Stromal cell of bone marrow (primary cell): ENCODE data around the gene CC2D2B.
"Not testable (repeated sequence)": the region's sequence is repeated elsewhere in the genome, so short reads cannot be mapped to it uniquely, and the experiment has no call there.

Source experiments
- DNase-seq: peaks from one replicate; pipeline ENCODE4 v3.0.0-alpha.2; 2012; ENCODE audit warnings: low read depth

CC2D2B gene

DNA sequence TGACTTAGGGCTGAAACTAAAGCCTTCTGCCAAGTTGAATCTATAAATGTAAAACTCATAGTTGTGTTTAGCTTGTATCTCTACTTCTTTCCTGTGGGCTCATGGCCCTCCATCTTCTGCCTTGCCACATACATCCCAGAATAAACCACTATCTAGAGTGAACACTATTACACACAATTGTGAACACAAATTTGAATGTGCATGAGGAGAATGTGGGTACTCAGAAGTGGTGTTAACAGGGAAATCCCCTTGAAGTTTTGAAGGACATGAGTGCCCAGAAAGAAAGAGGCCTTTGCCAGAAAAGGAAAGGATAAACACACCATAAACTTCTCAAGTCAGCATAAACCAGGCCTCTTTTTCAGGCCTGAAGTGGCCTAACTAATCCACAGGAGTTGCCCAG lies 115.4 kb downstream of the CC2D2B start:
- no peak for DNase-seq

DNA sequence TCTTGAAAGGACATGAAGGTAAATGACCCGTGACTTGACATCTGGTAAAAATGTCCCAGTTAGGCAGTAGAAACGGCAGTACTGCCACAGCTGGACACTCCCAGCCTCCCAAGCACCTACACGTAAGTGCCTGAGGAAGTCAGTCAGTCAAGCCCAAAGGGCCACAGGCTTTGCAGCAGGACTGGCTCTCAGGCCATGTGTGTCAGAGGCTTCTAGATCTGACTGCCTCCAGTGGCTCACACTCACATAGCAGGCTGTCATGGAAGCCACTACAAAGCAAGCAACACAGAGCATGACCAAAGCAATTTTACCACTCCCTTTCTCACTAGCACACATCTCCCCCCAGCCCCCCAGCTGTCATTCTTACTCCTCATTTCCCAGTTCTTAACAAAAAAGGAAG lies 117.8 kb downstream of the CC2D2B start:
- DNase-seq, result no peak

DNA sequence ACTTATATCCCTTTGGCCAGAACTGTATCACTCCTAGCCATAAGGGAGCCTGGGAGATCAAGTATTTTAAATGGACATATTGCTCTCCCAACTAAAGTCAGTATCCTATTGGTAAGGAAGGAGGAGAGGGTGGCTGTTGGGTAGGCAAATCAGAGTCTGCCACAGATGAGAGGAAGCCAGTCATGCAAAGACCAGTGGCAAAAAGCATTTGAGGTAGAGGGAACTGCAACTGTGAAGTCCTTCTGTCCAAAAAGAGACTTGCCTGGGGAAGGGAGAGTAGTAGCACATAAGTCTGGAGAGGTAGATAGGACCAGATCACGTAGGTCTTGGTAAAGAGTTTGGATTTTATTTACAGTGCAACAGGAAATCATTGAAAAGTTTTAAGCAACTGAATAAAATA lies 126.8 kb downstream of the CC2D2B start:
- no peak for DNase-seq

DNA sequence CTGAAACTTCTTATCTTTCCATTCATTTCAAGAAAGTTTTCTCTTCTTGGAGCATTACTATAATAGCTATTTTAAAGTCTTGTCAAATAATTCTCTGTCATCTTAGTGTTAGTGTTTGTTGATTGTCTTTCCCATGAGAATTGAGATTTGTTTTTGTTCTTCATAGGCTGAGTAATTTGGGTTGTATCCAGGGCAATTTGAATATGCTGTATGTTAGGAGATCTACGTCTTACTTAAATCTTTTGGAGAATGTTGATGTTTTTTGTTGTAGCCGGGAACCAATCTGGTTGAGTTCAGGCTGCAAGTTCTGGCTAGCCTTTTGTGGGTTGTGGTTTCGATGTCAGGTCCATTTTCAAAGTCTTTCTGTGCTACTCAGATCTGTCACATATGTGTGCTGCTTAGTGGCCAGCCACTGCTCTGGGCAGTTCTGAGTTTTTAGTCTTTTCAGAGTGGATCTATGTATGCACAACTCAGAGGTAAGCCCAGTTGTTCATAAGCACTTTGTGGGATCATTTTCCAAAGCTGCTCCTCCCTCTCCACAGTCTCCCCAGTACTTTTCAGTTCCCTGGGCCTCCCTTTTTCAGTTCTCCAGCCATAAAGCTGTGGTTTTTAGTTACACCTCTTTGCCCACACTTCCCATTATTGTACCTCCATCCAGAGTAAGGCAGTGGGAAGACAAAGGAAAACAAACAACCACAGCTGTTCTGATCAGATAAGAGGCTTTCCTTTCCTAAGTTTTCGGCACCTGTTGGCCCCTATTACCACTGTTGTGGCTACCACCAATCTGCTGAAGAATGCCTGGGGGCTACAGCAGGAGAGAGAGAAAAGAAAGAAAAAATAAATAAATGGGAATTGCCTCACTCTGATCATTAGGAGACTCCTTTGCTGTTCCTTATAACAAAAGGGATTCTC lies 131.0 kb downstream of the CC2D2B start:
- no peak for DNase-seq

DNA sequence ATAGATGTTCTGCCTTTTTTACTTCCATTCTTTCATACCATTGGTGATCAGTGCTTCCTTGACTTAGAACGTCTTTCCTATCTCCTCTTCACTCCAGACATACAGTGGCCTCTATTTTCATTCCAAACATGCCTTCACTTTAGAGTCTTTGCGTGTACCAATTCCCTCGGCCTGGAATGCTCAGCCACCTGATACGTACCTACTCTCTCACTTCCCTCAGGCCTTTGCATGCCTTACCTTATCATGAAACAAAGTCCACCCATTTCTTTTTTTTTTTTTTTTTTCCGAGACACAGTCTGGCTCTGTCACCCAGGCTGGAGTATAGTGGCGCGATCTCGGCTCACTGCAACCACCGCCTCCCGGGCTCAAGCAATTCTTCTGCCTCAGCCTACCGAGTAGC lies 133.4 kb downstream of the CC2D2B start:
- DNase-seq, result no peak

DNA sequence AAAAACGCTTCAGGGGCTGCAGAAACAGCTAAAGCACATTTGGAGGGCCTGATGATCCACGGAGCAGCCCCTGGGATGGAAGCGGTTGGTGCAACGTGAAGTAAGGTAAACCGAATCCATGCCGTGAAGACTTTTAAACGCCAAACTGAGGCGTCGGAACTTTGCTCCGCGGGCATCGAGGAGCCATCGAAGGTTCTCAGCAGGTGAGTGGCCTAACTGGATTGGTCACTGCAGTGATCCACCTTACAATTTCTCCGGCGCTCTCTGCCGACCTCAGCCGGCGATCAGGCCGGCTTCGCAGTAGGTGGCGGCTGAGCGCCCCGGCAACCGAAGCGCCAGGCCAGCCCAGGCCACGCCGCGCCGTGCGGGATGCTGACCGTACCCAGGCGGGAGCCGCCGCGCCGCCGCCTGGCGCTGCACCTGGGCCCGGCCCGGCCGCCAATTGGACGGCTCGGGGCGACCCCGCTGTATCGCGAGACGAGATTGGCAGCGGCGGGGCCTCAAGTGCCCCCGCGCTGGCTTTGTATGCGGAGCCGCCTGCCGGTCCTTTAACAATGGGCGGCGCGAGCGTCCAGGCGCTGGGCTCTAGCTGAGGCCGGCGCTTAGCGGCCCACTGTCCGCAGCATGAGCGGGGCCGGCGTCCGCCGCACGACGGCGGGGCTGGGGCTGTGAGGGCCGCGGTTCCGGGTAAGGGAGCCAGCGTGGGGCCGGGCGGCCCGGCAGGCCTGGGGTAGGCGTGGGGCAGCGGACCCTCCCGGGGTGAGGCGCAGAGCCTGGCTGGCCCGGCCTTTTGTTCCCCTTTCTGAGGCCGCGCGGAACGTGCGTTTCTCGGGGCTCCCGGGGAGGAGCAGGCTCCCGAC lies 135.5 kb downstream of the CC2D2B start, which contains the start of gene CCNJ:
TSS of gene CCNJ (plus strand) at position 551 of the 860 bp plus-strand sequence. CDS start 811 bp downstream, outside the sequence.
- DNase-seq, result peak; percentile 80

DNA sequence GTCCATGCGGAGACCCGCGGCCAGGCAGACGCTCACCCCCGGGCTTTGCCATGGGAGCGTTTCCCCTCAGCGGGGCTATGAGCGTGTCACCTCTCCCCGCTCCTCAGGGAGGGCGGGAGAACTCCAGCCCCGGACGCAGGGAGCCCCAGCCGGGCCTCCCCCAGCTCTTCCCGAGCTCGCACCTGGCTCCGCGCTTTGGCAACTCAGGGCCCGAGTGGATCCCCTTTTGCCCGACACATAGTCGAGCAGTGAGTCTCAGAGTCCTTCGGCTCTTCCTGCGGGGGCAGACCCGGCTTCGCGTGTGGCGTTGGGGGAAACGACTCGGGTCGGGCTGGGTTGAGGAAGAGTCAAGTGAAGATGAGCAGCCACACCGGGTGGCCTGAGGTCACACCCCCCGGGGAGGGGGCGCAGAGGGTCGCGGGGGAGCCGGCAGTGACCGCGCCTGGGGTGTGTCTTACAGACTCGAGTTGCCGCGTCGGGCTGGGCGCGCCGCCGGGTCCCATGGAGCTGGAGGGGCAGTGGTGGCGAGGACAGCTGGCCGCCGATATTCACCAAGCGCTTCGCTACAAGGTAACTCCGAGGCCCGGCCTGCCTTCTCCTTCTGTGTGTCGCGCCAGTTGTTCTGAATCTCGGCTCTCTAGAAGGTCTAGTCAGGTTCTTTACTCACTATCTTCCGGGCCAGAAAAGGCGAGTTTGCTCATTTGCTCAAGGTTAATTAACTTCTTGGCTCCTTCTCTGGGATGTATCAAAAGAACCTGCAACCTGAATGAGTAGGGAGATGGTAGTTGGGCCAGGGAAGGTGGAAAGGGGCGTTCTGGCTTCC lies 136.3 kb downstream of the CC2D2B start:
- peak; percentile 6 for DNase-seq

DNA sequence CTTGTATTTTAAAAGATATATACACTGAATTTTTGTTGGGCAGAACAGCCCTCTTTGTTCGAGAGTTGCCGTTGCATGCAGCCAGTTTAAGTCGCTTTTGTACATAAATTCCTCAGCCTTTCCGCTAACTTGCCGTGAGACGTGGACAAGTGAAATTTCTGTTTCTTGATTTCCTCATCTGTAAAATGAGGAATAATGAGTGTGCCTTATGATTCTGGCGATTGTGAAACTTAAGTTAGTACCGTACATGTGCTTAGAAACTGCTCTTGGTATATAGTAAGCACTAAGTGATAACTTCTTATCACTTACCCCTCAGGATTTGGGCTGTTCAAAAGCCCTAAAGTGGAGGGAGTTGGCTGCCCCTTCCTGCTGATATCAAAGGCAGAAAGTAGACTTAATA lies 137.0 kb downstream of the CC2D2B start:
- DNase-seq, result peak; percentile 8

DNA sequence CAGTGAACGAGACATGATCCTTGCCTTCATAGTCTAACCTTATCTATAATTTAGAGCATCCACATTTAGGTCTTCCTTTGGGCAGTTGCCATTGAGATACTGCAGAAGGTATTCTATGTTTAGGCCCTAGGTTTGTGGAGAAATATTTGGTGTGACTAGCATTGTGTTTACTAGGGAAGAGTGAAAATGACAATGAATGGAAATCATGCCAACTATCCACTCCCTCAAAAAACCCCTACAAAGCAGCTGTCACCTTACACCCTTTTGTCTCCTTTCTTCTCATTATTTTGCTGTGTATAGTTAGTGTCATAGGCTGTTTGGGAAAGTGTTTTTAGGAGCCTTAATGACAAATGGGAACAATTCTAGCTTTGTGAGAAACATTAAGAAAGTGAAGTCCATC lies 138.8 kb downstream of the CC2D2B start:
- no peak for DNase-seq

DNA sequence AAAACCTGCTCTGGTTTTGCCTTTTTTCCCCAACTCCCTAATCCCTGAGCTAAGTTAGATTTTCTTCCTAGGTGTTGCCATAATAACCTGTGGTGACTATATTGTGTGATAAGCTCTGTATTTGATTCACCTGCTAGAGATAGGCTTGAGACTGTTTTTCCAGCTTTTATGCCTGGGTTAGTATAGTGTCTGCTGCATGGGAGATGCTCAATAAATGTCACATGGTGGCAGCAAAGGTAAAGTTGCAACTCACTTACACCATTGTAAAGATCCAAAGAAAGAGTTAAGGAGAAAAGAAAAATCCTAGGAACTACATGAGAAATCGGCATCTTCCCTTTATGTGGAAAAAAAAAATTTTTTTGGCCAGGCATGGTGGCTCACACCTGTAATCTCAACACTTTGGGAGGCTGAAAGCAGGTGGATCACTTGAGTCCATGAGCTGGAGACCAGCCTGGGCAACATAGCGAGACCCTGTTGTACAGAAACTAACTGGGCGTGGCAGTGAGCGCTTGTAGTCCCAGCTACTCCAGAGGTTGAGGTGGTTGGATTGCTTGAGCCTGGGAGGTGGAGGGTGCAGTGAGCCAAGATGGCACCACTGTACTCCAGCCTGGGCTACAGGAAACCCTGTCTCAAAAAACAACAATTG lies 139.4 kb downstream of the CC2D2B start:
- no peak for DNase-seq

DNA sequence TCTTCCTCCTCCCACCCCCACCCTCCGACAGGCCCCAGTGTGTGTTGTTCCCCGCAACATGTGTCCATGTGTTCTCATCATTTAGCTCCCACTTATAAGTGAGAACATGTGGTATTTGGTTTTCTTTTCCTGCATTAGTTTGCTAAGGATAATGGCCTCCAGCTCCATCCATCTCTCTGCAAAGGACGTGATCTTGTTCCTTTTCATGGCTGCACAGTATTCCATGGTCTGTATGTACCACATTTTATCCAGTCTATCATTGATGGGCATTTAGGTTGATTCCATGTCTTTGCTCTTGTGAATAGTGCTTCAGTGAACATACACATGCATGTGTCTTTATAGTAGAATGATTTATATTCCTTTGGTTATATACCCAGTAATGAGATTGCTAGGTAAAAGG lies 140.2 kb downstream of the CC2D2B start:
- DNase-seq, result not testable (repeated sequence)

DNA sequence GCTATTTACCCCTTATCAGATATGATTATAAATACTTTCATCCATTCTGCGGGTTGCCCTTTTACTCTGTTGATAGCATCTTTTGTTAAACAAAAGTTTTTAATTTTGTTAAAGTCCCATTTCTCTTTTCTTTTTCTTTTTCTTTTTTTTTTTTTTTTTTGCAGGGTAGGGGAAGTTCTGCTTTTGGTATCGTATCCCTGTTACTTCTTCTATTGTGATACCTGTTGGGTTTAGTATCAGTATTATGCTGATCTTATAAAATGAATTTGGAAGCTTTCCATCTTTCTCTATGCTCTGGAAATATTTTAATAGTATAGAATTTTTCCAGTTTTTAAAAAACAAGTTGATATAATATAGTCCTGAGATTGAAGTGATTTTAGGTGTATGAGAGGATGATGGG lies 141.6 kb downstream of the CC2D2B start:
- no peak for DNase-seq

DNA sequence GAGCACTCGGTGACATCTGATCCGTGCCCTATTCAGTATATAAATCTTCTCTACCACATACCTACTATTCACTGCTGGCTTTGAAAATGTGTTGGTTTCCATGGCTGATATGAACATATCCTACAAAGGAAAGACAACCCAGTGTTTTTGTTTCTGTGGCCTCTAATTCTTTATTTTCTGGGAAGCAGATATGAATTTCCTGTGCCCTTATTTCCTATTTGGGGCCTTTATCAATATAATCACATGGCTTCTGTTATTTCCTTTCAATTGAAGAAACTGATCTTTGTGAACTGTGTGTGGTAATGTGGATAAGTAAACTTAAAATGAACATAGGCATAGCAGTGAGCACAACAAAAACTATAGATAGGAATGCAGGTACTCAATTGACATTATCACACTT lies 146.2 kb downstream of the CC2D2B start:
- DNase-seq, result no peak

DNA sequence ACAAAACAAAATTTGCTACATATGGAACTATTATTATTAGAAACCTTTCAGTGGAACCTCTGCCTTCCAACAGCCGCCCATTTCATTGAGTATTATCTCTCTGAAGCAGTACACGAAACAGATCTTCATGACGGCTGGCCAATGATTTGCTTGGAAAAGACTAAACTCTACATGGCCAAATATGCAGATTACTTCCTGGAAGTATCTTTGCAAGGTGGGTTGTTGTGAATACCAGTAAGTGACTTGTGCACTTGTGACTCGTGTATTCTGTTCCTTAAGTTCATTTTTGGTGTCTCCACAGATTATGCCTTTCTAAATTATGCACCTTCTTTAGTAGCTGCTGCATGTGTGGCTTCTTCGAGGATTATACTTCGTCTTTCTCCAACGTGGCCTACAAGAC lies 149.0 kb downstream of the CC2D2B start:
- no peak for DNase-seq

DNA sequence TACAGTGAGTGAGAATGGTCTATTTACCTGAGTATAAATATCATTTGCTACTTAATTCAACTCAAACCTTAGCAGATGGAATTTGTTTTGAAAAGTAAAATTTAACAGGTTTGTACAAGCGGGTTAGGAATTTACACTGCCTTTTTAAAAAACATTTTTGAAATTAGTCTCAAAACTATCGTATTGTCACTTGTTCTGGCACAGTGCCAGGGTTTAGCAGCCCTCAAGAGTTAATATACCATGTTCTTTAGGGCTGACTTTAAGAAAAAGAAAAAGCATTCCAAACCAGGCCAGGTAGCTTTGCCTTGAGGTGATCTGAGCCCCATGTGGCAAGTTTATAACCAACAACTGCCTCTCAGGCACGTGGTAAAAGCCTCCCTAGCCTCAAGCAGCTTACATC lies 153.5 kb downstream of the CC2D2B start:
- no peak for DNase-seq

DNA sequence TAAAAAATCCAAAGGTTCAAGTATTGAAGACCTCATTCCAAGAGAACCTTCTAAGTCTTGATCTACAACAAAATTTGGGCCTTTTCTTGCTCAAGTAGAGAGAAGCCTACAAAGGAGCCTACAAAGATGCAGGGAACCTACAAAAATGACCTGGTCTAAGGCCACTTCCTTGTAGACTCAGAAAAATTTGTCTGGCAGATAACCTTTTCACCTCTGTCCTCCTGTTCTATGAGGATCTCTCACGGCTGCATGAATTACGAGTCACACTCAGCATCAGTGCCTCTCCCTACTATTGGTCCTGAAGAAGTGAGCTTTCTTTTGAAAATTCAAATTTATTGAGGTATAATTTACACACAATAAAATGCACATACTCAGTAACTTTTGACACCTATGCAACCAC lies 164.9 kb downstream of the CC2D2B start:
- no peak for DNase-seq

DNA sequence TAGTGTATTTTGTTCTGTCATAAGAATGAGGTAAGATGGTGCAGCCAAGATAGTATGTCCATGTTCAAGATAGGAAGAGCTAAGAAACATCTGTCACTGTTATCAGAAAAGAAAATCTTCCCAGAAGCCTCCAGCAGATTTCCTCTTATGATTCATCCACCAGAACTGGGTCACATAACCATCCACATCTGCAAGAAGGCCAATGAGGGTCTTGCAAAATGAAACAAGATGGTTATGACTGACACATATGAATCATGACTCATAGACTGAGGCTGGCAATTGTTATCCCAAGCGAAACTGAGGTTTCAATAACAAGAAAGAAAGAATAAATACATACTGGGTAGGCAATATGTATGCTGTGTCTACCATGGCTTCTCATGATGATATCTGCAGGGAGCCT lies 165.9 kb downstream of the CC2D2B start:
- peak; percentile 41 for DNase-seq

DNA sequence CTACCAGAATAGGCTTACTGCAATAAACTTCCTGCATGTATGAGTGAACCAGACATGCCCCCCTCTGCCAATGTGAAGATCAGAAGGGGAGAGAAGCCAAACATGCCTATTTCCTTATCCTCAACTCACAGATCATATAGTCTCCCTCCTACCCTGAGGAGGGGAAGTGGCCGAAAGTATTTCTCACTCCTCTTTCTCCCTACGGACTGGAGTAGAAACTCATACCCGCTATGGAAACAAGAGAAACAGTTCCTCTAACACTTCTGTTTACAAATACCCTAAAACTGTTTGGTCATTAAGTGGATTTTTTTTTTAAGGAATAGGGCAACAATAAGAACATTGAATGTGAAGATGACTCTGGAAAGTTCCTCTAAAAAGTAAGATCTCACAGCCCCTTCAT lies 167.0 kb downstream of the CC2D2B start:
- DNase-seq, result no peak

DNA sequence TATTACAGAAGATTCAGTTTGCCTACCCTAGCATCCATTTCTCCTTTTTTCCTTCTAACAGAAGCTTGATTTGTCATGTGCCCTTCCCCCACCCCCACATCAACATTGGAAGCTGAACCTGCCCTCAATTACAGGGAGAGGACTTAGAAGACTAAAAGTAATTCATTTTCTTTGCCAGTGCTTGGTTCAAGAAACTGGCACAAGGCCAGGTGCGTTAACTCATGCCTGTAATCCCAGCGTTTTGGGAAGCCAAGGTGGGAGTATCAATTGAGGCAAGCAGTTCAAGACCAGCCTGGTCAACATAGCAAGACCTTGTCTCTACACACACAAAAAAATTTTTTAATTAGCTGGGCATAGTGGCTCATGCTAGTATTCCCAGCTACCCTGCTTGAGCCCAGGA lies 168.2 kb downstream of the CC2D2B start:
- no peak for DNase-seq

DNA sequence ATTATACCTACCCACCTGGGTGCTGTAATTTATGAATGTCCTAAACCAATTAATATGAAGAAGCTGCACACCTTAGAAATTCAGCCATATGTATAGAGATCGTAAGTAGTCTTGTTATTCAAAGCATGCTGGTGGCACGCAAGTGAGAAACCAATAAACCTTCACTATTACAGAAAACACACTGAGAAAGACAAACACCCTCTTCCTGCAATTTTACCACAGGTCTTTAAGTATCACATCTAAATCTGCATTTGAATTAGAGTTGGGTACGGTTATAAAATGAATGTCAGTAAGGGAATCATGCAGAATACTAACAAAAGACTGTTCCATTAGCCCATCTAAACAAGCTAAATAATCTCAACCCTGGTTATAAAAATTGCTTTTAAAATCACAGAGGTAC lies 169.4 kb downstream of the CC2D2B start:
- no peak for DNase-seq

DNA sequence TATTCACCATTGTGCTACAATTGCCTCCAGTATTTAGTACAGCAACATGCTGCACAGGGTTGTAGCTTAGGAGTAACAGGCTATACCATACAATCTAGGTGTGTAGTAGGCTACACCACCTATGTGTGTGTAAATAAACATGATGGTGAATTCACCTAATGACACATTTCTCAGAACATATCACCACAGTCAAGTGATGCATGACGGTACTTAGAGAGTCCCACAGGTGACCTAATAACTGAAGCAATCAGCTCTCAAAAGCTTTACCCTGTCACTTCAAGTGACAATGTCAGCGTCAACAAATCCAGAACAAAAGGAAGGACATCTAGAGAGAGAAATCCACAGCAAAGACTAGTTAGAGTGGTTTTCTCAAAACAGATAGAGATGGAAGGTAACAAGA lies 174.4 kb downstream of the CC2D2B start:
- no peak for DNase-seq
